Activated CD8-positive, alpha-beta memory T cell treated with anti-CD3 and anti-CD28 coated beads for 36 hours (primary cell): ENCODE measurements around the gene HDDC3. TPM values are rescaled to one million over a fixed set of nuclear protein-coding genes. Genes with fewer than 3 reads are reported as not detected.

Experiments
- CTCF ChIA-PET: fragments of 350-600 bp; sonication (Branson Sonifier 250); formaldehyde crosslinking; loops from one replicate; lab custom pipeline; 2021; ENCODE audit warnings: antibody characterized with exemption; lab: Charles Lee
- POLR2A ChIA-PET: fragments of 350-600 bp; sonication (Branson Sonifier 250); formaldehyde crosslinking; loops from one replicate; lab custom pipeline; 2021; ENCODE audit warnings: antibody characterized with exemption; lab: Charles Lee
- total RNA-seq, 2 experiments: library from RNA; stranded (reverse); gene quantifications; one replicate each; pipeline ENCODE4 v1.2.3, GENCODE V29; 2021

The HDDC3 gene
- total RNA-seq, 2 experiments from 2014 or later: 40.0 to 41.3 TPM

- ChIA-PET CTCF (interaction anchor here (0.7 to 6.1 kb wide), 26 partner anchors 10 to 663 kb away, joined by 3 to 40 read pairs (median 4); partner anchors contain the start of genes HDDC3, MAN2A2, UNC45A and VPS33B), POLR2A (interaction anchor here (0.7 to 1.2 kb wide), 4 partner anchors 23 to 322 kb away, joined by 3 to 4 read pairs (median 3); no protein-coding TSS in a partner anchor)
These were observed 24.1 kb upstream of the HDDC3 start for GRCh38 chr15:90956274-90957030.

DNA sequence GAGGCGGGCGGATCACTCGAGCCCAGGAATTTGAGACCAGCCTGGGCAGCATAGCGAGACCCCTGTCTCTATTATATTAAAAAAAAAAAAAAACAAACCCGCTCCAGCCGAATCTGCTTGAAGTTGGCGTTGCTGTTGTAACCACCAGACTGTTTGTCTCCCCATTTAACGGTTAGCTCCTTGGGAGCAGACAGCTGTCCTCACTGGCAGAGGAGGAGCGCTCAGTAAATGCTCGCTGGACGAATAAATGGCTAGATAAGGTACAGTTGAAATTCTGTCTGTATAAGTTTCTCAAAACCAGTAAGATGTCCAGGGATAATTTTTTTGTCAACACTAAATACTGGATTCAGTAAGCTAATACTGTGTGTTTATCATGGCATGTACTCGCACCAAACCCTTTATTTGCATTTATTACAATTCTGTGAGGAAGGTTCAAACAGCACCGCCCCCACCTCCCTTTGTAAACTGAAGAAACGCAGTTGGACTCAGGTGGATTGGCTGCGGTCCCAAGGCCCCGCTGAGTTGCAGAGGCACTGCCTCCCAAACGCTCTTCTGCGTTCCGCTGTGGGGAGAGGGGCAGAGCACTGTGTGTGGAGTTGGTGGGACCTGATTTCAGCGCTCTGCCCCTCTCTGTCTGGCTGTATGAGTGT is 23.4 kb upstream of the HDDC3 start:
- ChIA-PET POLR2A (interaction anchor here (0.7 to 1.8 kb wide), 5 partner anchors 21 to 322 kb away, joined by 3 to 12 read pairs (median 3); partner anchors contain the start of gene UNC45A), CTCF (interaction anchor here (0.7 to 6.1 kb wide), 20 partner anchors 11 to 611 kb away, joined by 3 to 40 read pairs (median 6); partner anchors contain the start of genes HDDC3, MAN2A2, UNC45A and VPS33B)

GRCh38 chr15:90954712-90955623 is 22.6 kb upstream of the HDDC3 start, which contains the start of gene RCCD1:
RCCD1 (plus strand) TSS chr15:90954884; CDS start chr15:90956735, 1,851 bp downstream.
- ChIA-PET CTCF (interaction anchor here (0.7 to 6.1 kb wide), 9 partner anchors 10 to 66 kb away, joined by 3 to 40 read pairs (median 4); partner anchors contain the start of genes HDDC3 and UNC45A), POLR2A (interaction anchor here (0.6 to 1.8 kb wide), 7 partner anchors 10 to 238 kb away, joined by 3 to 12 read pairs (median 4); partner anchors contain the start of genes BLM, HDDC3, PRC1 and UNC45A)

DNA sequence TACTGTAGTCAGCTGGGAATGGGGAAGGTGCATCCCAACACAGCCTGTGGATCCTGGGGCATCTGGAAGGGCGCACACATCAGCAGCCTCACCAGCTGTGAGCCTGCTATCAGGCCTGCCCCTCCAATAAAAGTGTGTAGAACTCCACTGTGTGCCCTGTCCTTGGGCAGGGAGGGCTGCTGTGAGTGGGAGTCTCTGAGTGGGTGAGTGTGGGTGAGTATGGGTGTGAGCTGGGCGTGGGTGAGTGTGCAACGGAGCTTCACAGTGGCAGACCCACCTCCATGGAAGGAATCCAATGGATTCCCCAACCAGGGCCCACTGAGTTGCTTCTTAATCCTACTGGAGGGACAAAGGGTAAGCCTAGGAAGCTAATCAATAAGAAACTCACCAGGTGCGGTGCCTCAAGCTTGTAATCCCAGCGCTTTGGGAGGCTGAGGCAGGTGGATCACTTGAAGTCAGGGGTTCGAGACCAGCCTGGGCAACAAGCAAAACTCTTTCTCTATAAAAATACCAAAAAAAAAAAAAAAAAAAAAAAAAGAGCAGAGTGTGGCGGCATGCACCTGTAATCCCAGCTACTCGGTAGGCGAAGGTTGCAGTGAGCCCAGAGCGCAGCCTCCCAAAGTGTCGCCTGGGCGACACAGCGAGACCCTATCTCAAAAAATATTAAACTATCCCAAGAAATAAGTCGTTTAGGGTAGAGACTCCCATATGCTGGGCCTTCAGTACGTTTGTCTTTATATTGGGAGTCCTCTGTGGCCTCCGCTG is 21.8 kb upstream of the HDDC3 start:
- ChIA-PET POLR2A (interaction anchor here (0.6 to 1.8 kb wide), 6 partner anchors 19 to 237 kb away, joined by 3 to 12 read pairs (median 4); partner anchors contain the start of genes BLM, HDDC3, PRC1 and UNC45A), CTCF (interaction anchor here (1.1 to 6.1 kb wide), 6 partner anchors 10 to 43 kb away, joined by 3 to 40 read pairs (median 4); partner anchors contain the start of genes HDDC3 and UNC45A)

DNA sequence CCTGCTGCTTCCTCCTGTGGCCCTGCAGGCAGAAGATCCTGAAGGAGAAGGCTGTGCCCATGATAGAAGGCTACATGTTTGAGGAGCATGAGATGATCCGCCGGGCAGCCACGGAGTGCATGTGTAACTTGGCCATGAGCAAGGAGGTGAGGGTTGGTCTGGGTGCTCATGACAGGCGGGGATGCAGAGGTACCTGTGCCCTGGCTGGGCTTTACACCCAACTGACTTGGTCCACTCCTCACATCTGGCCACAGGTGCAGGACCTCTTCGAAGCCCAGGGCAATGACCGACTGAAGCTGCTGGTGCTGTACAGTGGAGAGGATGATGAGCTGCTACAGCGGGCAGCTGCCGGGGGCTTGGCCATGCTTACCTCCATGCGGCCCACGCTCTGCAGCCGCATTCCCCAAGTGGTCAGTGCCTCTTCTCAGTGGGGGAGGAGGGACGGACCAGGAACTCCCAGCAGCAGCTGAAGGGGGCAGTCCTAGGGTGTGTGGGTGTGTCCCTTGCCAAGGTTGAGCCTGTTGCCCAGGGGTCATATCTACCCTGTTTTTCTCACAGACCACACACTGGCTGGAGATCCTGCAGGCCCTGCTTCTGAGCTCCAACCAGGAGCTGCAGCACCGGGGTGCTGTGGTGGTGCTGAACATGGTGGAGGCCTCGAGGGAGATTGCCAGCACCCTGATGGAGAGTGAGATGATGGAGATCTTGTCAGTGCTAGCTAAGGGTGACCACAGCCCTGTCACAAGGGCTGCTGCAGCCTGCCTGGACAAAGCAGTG is 20.7 kb upstream of the HDDC3 start:
- POLR2A ChIA-PET: interaction anchor here (0.7 kb wide), 1 partner anchor 10 kb away, joined by 3 read pairs; no protein-coding TSS in a partner anchor
- CTCF ChIA-PET: interaction anchor here (2.1 kb wide), 1 partner anchor 21 kb away, joined by 13 read pairs; the partner anchor contains the start of gene HDDC3

DNA sequence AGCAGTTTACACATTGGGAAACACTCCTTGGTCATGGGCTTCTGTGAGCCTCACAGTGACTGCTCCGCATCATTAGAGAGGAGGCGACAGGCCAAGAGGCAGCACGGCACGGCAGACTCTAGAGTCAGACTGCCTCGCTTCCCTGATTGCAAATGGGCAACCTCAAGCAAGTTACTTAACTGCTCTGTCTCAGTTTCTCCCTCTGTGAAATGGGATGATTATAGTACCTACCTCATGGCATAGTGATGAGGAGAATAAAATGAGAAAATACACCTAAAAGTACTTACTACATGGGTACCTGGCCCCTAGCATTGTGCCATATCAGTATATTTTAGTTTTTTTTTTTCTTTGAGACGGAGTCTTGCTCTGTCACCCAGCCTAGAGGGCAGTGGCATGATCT is 18.3 kb upstream of the HDDC3 start:
- ChIA-PET POLR2A (no interaction called here), CTCF (no interaction called here)

GRCh38 chr15:90949979-90950675 is 17.8 kb upstream of the HDDC3 start:
- POLR2A ChIA-PET: interaction anchor here (0.9 kb wide), 1 partner anchor 15 kb away, joined by 3 read pairs; the partner anchor contains the start of gene UNC45A
- CTCF ChIA-PET: no interaction called here

DNA sequence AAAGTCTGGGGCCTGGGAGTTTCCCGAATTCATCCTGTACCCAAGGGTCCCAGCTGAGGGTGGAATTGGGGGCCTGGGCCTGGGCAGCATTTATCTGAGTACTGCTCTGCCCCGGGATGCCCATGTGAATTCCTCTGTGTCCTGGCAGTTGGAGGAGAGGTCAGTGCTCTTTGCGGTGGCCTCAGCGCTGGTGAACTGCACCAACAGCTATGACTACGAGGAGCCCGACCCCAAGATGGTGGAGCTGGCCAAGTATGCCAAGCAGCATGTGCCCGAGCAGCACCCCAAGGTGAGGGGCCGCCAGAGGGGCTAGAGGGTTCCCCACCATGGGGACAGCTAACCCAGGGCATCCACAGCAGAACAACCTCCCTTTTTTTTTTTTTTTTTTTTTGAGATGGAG is 16.2 kb upstream of the HDDC3 start:
- POLR2A ChIA-PET: no interaction called here
- CTCF ChIA-PET: interaction anchor here (1.1 to 2.4 kb wide), 2 partner anchors 12 to 16 kb away, joined by 5 to 6 read pairs; partner anchors contain the start of gene HDDC3

GRCh38 chr15:90947577-90948357 is 15.4 kb upstream of the HDDC3 start:
- POLR2A ChIA-PET: no interaction called here
- CTCF ChIA-PET: interaction anchor here (2.4 kb wide), 1 partner anchor 15 kb away, joined by 6 read pairs; the partner anchor contains the start of gene HDDC3

DNA sequence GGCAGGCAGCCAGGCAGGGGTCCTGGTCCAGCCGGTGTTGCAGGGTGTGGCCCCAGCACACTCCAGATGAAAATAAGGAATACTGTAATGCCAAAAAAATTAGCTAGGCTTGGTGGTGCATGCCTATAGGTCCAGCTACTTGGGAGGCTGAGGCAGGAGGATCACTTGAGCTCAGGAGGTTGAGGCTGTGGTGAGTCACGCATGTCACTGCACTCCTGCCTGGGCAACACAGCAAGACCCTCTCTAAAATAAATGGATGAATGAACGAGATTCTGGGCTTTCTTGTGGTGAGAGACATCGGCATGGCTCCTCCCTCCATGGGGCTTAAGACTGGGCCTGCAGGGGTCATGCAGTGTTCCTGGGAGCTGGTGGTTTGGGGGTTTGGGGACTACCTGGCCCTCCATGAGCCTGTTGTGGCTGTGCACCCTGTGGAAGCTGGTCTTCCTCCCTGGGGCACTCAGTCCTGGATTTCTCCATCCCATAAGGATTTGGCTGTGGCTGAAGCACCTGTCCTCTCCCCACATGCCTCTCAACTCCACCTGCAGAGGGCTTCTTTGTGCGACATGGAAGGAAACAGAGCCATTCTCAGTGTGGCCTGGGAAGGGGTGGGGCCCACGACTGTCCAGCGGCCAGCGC is 14.7 kb upstream of the HDDC3 start:
- ChIA-PET POLR2A (no interaction called here), CTCF (interaction anchor here (0.8 to 2.4 kb wide), 2 partner anchors 12 to 15 kb away, joined by 3 to 6 read pairs; partner anchors contain the start of genes HDDC3 and UNC45A)

DNA sequence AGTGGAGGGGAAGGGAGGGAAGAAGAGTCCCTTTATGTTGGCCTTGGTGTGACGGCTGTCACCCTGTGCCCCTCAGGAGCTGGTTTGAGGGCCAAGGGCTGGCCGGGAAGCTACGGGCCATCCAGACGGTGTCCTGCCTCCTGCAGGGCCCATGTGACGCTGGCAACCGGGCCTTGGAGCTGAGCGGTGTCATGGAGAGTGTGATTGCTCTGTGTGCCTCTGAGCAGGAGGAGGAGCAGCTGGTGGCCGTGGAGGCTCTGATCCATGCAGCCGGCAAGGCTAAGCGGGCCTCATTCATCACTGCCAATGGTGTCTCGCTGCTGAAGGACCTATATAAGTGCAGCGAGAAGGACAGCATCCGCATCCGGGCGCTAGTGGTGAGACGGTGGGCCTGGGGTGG is 14.2 kb upstream of the HDDC3 start:
- CTCF ChIA-PET: interaction anchor here (0.8 to 2.4 kb wide), 2 partner anchors 12 to 14 kb away, joined by 3 to 6 read pairs; partner anchors contain the start of genes HDDC3 and UNC45A
- POLR2A ChIA-PET: no interaction called here

GRCh38 chr15:90945091-90945490 is 12.7 kb upstream of the HDDC3 start:
- CTCF ChIA-PET: interaction anchor here (0.6 to 0.9 kb wide), 2 partner anchors 9 to 12 kb away, joined by 3 read pairs; partner anchors contain the start of gene RCCD1
- POLR2A ChIA-PET: interaction anchor here (0.7 kb wide), 1 partner anchor 843 kb away, joined by 4 read pairs; the partner anchor contains the start of gene IDH2

GRCh38 chr15:90942354-90943120 is 10.2 kb upstream of the HDDC3 start:
- ChIA-PET CTCF (interaction anchor here (1.0 to 2.0 kb wide), 2 partner anchors 12 to 14 kb away, joined by 4 to 7 read pairs; partner anchors contain the start of gene RCCD1), POLR2A (interaction anchor here (0.6 to 1.1 kb wide), 4 partner anchors 11 to 711 kb away, joined by 3 read pairs; no protein-coding TSS in a partner anchor)

DNA sequence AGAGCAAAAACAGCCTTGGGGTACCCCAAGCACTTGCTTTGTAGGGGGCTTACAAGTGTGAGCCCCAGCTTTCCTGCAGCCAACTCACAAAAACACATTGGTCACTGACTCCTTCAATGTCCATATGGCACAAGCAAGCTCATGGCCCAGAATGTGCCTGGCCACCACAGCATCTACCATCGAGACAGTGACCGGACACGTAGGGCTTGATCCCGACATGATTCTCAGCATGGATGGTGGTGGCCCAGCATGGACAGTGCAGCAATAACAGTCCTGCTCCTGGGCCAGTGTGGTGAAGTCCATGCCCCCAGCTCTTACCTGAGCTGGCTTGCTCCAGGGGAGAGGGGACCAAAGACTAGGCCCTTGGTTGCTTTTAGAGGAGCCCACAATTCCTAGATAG is 8.7 kb upstream of the HDDC3 start:
- CTCF ChIA-PET: no interaction called here
- POLR2A ChIA-PET: no interaction called here
